Epithelial cell of proximal tubule (primary cell): Measurements from ENCODE around the gene POLR3E. TPM values are rescaled to one million over a fixed set of nuclear protein-coding genes. Genes with fewer than 3 reads are reported as not detected.

ENCODE experiments used
- DNase-seq: peaks from one replicate; pipeline ENCODE4 v3.0.0-alpha.2; 2011; ENCODE audit warnings: low read depth
- H3K4me3 ChIP-seq: 2 replicates; pipeline ENCODE4 v1.5.1; 2011; ENCODE audit warnings: low read depth, mild to moderate bottlenecking, low read length
- CTCF ChIP-seq: conservative IDR thresholded peaks from 2 replicates; pipeline ENCODE4 v1.5.1; 2012; ENCODE audit warnings: low read depth, mild to moderate bottlenecking, low read length
- total RNA-seq: library from RNA; depleted of rRNA; stranded (reverse); fragments of >200 nt; gene quantifications from 2 replicates; pipeline ENCODE4 v1.2.3, GENCODE V29; 2015

The POLR3E gene
- total RNA-seq, 1 donor from 2014 or later, result 31.2 TPM

GRCh38 chr16:22381392-22381791 is 84.2 kb downstream of the POLR3E start:
- H3K4me3 ChIP-seq, result no peak overlapping the region
- DNase-seq, result no peak
- no peak for TF ChIP-seq CTCF

GRCh38 chr16:22383827-22384226 is 86.6 kb downstream of the POLR3E start:
- H3K4me3 ChIP-seq, result no peak overlapping the region
- DNase-seq, result no peak
- TF ChIP-seq CTCF, result no peak

Other genes with a start within 250 kb of the POLR3E start
- under 0.01 TPM in 1 of 2 replicates, not detected in the other for gene VWA3A, start 204.9 kb upstream of the POLR3E start, total RNA-seq
- 0.12 TPM in 1 of 2 replicates, not detected in the other for gene SDR42E2, start 134.9 kb upstream of the POLR3E start, total RNA-seq
- gene EEF2K, start 91.1 kb upstream of the POLR3E start, total RNA-seq, result 12.2 and 13.7 TPM in 2 replicates
- 36.1 and 37.0 TPM in 2 replicates for gene CDR2, start 77.2 kb downstream of the POLR3E start, total RNA-seq
- gene NPIPB5, start 213.5 kb downstream of the POLR3E start, total RNA-seq, result 19.9 and 46.6 TPM in 2 replicates